ENCODE results near the gene FOXP1. TPM values are rescaled to one million over a fixed set of nuclear protein-coding genes. Genes with fewer than 3 reads are reported as not detected.

Gene FOXP1
- total and polyA plus RNA-seq, 7 experiments from 2014 or later, result 104 to 537 (median 444) TPM

DNA sequence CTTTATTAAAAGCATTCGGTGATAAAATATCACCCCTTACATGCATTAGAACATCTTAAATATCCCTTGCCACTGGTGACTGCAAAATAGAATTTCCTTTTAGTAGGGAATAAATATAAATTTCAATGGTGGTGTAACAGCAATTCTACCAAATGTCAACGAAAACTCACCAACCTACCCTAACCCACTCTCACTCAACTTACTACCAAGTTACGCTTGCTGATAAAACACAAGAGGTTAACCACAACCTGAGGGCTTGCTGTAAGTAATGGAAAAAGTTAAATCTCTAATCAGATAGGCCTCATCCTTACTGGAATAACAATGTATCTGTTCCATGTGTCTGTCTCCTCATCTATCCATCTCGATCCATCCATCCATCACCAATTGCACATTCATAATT is 274.7 kb downstream of the FOXP1 start:
- peaks cover 0 to 46% (median 0%) of the 10 kb centered on the region in 5 donors for H3K27me3 Mint-ChIP-seq
- Histone ChIP-seq H3K4me1 (ENCODE audit: control insufficient read depth in 2 of 2, insufficient read depth in 2 of 2, low read length in 2 of 2) (peaks cover 8 to 57% of the 10 kb centered on the region in 2 donors), H3K9me3 (ENCODE audit: control insufficient read depth in 2 of 3, low read length in 3 of 3) (no peaks in the 10 kb centered on the region), H3K4me3 (ENCODE audit: low read length) (no peak overlapping the region), H3K27ac (ENCODE audit: low read depth, low read length) (peak overlapping the region; percentile 90), H3K36me3 (ENCODE audit: control insufficient read depth in 2 of 3, insufficient read depth in 3 of 3, low read length in 3 of 3) (no peaks in the 10 kb centered on the region), H3K27me3 (ENCODE audit: control insufficient read depth in 2 of 2, insufficient read depth in 2 of 2, low read length in 2 of 2) (no peaks in the 10 kb centered on the region)
- DNase-seq (peak in 2 of 9 donors; percentile 22 to 37), ATAC-seq (no peak)
- H3K4me1 Mint-ChIP-seq, result peaks cover 44 to 84% (median 67%) of the 10 kb centered on the region in 7 donors
- H3K9me3 Mint-ChIP-seq, result no peaks in the 10 kb centered on the region
- ChIA-PET CTCF (interaction anchor here (1.6 kb wide), 1 partner anchor 64 kb away, joined by 6 read pairs; no protein-coding TSS in a partner anchor), POLR2A (interaction anchor here (0.6 to 1.0 kb wide), 3 partner anchors 21 to 180 kb away, joined by 4 read pairs; no protein-coding TSS in a partner anchor)
- intact Hi-C loops (cut with micrococcal nuclease), result loop anchor here (1.0 to 10.0 kb wide), 5 partner anchors 83 to 754 kb away; partner anchors contain the start of gene FOXP1 (in 1 of the 2)
- H3K27ac Mint-ChIP-seq, result peak overlapping the region in 7 of 9 donors; percentile 82 to 98 (median 97)
- H3K4me3 Mint-ChIP-seq, result peak overlapping the region in 9 of 10 donors; percentile 18 to 84 (median 69)
- peaks cover 0 to 19% (median 5%) of the 10 kb centered on the region in 5 donors for H3K36me3 Mint-ChIP-seq

DNA sequence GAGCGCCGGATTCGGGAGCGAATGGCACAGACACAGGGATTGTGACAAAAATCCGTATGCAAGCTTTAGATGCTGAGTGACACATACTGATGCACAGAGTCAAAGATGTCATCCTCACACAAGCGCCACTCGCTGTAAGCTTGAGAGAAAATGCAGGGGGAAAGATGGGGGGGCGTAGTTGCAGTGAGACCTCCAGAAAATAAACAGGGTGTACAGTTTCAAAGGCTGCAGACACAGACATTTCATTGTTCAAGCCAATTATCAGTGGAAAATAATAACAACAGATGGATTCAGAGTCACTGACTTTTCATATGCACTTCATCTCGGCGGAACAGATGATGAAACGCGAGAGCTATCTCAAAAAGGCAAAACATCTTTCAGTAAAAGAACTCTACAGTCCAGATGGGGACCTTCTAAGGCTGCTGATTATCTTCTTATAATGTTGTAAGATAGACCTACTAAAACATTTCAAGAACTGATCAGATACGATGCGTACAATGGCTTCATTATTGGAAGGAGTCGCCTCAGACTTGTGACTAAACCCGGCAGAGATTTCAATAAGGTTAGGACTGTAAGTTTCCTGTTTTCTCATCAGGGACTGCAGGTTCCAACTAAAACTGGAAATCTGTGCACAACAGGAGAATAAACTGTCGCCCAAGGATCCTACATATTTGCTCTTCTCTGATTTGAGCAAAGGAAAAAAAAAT is 275.4 kb downstream of the FOXP1 start:
- Mint-ChIP-seq H3K4me1 (peaks cover 46 to 84% (median 67%) of the 10 kb centered on the region in 7 donors), H3K4me3 (peak overlapping the region; percentile 24 to 84 (median 76)), H3K36me3 (peaks cover 0 to 19% (median 5%) of the 10 kb centered on the region in 5 donors), H3K27me3 (peaks cover 0 to 52% (median 0%) of the 10 kb centered on the region in 5 donors), H3K9me3 (no peaks in the 10 kb centered on the region), H3K27ac (peak overlapping the region in 7 of 9 donors; percentile 82 to 98 (median 97))
- ATAC-seq (no peak), DNase-seq (no peak)
- intact Hi-C loops (cut with micrococcal nuclease), result loop anchor here (2.0 to 10.0 kb wide), 4 partner anchors 84 to 753 kb away; partner anchors contain the start of gene FOXP1 (in 1 of the 2)
- no peaks in the 10 kb centered on the region for H3K9me3 ChIP-seq (ENCODE audit: control insufficient read depth in 2 of 3, low read length in 3 of 3)
- no peaks in the 10 kb centered on the region for H3K36me3 ChIP-seq (ENCODE audit: control insufficient read depth in 2 of 3, insufficient read depth in 3 of 3, low read length in 3 of 3)
- no peaks in the 10 kb centered on the region for H3K27me3 ChIP-seq (ENCODE audit: control insufficient read depth in 2 of 2, insufficient read depth in 2 of 2, low read length in 2 of 2)
- CTCF ChIA-PET, result interaction anchor here (0.7 to 1.6 kb wide), 4 partner anchors 65 to 309 kb away, joined by 3 to 6 read pairs (median 3); no protein-coding TSS in a partner anchor
- no peak overlapping the region for H3K4me3 ChIP-seq (ENCODE audit: low read length)
- POLR2A ChIA-PET, result interaction anchor here (0.6 to 1.0 kb wide), 4 partner anchors 14 to 234 kb away, joined by 3 to 4 read pairs (median 3); no protein-coding TSS in a partner anchor
- H3K4me1 ChIP-seq (ENCODE audit: control insufficient read depth in 2 of 2, insufficient read depth in 2 of 2, low read length in 2 of 2), result peaks cover 8 to 60% of the 10 kb centered on the region in 2 donors
- H3K27ac ChIP-seq (ENCODE audit: low read depth, low read length), result peak overlapping the region; percentile 90

DNA sequence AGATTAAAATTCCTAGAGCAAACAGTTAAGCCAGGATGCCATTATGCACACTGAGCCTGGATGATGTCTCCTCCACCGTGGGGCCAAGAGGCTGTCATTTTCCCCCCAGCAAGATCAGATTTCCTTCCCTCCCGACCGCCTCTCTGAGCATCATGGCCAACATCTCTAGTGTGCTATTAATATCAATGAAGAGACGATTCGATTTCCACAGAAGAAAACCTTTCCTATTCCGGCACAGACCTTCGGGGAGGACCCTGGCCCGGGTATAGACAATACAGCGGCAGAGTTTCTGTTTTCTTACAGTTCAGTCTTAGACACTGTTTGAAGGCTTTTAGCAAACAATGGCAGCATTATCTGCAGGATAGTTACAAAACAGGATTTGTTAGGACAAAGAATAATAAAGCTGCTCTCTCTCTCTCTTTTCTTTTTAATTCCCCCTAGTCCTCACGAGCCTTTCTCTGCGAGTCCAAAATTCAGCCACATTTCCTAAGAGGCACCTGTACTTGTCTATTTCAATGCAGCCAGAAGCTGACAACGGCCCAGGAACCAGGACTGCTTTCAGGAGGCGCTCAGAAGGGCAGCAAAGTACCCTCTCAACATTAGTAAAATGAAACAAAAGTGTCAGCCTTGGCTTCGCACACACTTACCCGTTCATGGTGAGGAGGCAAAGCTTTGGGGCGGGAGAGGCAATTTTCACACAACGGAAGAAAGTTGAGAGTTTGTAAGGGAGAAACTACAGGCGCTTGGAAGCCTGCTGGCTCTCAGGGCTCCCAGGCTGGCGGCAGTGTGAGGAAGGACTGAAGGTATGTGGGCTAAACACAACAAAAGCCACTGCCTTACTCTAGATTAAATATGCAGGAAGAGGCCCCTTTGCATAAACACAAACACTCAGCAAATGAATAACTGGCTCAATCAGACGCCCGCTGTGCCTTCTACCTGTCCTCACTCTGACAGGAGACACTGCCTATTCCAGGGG is 278.0 kb downstream of the FOXP1 start:
- Mint-ChIP-seq H3K27ac (peak overlapping the region in 8 of 9 donors; percentile 68 to 99 (median 98)), H3K4me1 (peaks cover 46 to 90% (median 74%) of the 10 kb centered on the region in 7 donors), H3K4me3 (peak overlapping the region; percentile 84 to 98 (median 95)), H3K36me3 (peaks cover 0 to 12% (median 2%) of the 10 kb centered on the region in 5 donors), H3K27me3 (peaks cover 0 to 67% (median 0%) of the 10 kb centered on the region in 5 donors), H3K9me3 (no peaks in the 10 kb centered on the region)
- no peaks in the 10 kb centered on the region for H3K36me3 ChIP-seq (ENCODE audit: control insufficient read depth in 2 of 3, insufficient read depth in 3 of 3, low read length in 3 of 3)
- peak; percentile 51 for ATAC-seq
- H3K9me3 ChIP-seq (ENCODE audit: control insufficient read depth in 2 of 3, low read length in 3 of 3), result no peaks in the 10 kb centered on the region
- H3K27ac ChIP-seq (ENCODE audit: low read depth, low read length), result peak overlapping the region; percentile 90
- peak in 8 of 9 donors; percentile 23 to 46 (median 30) for DNase-seq
- H3K4me1 ChIP-seq (ENCODE audit: control insufficient read depth in 2 of 2, insufficient read depth in 2 of 2, low read length in 2 of 2), result peaks cover 12 to 63% of the 10 kb centered on the region in 2 donors
- POLR2A ChIA-PET, result interaction anchor here (1.0 to 2.3 kb wide), 5 partner anchors 10 to 183 kb away, joined by 3 to 7 read pairs (median 4); no protein-coding TSS in a partner anchor
- H3K4me3 ChIP-seq (ENCODE audit: low read length), result peak overlapping the region; percentile 73
- no peaks in the 10 kb centered on the region for H3K27me3 ChIP-seq (ENCODE audit: control insufficient read depth in 2 of 2, insufficient read depth in 2 of 2, low read length in 2 of 2)
- CTCF ChIA-PET, result interaction anchor here (0.6 to 1.4 kb wide), 7 partner anchors 76 to 756 kb away, joined by 3 to 6 read pairs (median 4); no protein-coding TSS in a partner anchor
- intact Hi-C loops (cut with micrococcal nuclease), result loop anchor here (1.0 to 10.0 kb wide), 12 partner anchors 12 to 775 kb away; partner anchors contain the start of gene FOXP1 (in 1 of the 2)

DNA sequence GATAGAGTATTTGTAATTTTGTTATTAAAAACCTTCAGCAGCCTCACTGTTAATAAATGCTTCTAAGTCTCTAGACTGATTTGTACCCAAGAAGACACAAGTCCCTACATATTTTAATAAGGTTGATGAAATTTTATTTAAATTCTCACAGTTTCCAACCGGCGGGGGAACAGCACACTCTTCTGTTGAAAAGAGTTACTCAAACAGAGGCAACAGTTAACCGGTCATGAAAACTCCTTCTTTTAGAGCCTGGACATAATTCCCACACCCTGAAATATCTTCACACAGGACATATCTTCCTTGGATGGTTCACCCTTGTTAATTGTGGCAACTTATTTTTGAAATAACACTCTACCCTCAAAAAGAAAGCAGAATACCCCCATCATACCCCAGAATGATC is 278.8 kb downstream of the FOXP1 start:
- ATAC-seq (peak; percentile 52), DNase-seq (peak in 7 of 9 donors; percentile 31 to 62 (median 49))
- ChIA-PET CTCF (interaction anchor here (1.0 to 1.4 kb wide), 4 partner anchors 10 to 191 kb away, joined by 3 to 4 read pairs (median 4); no protein-coding TSS in a partner anchor), POLR2A (interaction anchor here (1.1 to 2.3 kb wide), 4 partner anchors 57 to 190 kb away, joined by 4 to 7 read pairs (median 4); no protein-coding TSS in a partner anchor)
- Histone ChIP-seq H3K27ac (ENCODE audit: low read depth, low read length) (peak overlapping the region; percentile 90), H3K4me3 (ENCODE audit: low read length) (peak overlapping the region; percentile 73), H3K36me3 (ENCODE audit: control insufficient read depth in 2 of 3, insufficient read depth in 3 of 3, low read length in 3 of 3) (no peaks in the 10 kb centered on the region), H3K27me3 (ENCODE audit: control insufficient read depth in 2 of 2, insufficient read depth in 2 of 2, low read length in 2 of 2) (no peaks in the 10 kb centered on the region), H3K4me1 (ENCODE audit: control insufficient read depth in 2 of 2, insufficient read depth in 2 of 2, low read length in 2 of 2) (peaks cover 5 to 62% of the 10 kb centered on the region in 2 donors), H3K9me3 (ENCODE audit: control insufficient read depth in 2 of 3, low read length in 3 of 3) (no peaks in the 10 kb centered on the region)
- Mint-ChIP-seq H3K27me3 (peaks cover 0 to 71% (median 0%) of the 10 kb centered on the region in 5 donors), H3K4me1 (peaks cover 45 to 90% (median 74%) of the 10 kb centered on the region in 7 donors), H3K9me3 (no peaks in the 10 kb centered on the region), H3K4me3 (peak overlapping the region; percentile 84 to 98 (median 95)), H3K36me3 (peaks cover 0 to 13% (median 5%) of the 10 kb centered on the region in 5 donors), H3K27ac (peak overlapping the region in 8 of 9 donors; percentile 54 to 99 (median 98))
- intact Hi-C loops (cut with micrococcal nuclease), result loop anchor here (1.0 to 10.0 kb wide), 21 partner anchors 13 to 774 kb away; partner anchors contain the start of gene FOXP1 (in 1 of the 2)

DNA sequence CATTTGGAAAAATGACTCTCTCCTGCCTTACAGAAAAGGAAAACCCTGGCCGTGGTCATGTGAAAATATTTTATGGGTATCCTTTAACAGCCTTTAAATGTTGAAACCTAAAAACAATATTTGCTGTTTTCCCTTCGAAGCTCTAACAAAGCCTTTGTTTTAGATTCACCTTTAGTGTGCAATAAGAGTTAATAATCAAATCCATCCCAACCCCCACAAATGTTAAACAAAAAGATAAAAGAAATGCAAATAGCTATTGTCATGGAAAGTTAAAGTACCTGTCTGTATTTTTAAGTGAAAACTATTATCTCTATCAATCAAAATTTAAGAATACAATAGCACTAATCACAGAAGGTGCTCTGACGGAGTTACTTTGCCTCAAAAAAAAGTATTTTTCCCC is 279.3 kb downstream of the FOXP1 start:
- H3K9me3 ChIP-seq (ENCODE audit: control insufficient read depth in 2 of 3, low read length in 3 of 3), result no peaks in the 10 kb centered on the region
- intact Hi-C loops (cut with micrococcal nuclease), result loop anchor here (1.0 to 10.0 kb wide), 17 partner anchors 88 to 773 kb away; no protein-coding TSS in a partner anchor
- no peaks in the 10 kb centered on the region for H3K27me3 ChIP-seq (ENCODE audit: control insufficient read depth in 2 of 2, insufficient read depth in 2 of 2, low read length in 2 of 2)
- ChIA-PET POLR2A (interaction anchor here (1.1 to 2.3 kb wide), 3 partner anchors 127 to 191 kb away, joined by 4 to 7 read pairs (median 4); no protein-coding TSS in a partner anchor), CTCF (interaction anchor here (0.5 to 1.2 kb wide), 3 partner anchors 9 to 582 kb away, joined by 3 to 4 read pairs (median 3); no protein-coding TSS in a partner anchor)
- Mint-ChIP-seq H3K4me1 (peaks cover 44 to 90% (median 74%) of the 10 kb centered on the region in 7 donors), H3K27me3 (peaks cover 0 to 67% (median 0%) of the 10 kb centered on the region in 5 donors), H3K4me3 (peak overlapping the region; percentile 41 to 98 (median 95)), H3K27ac (peak overlapping the region in 7 of 9 donors; percentile 95 to 99 (median 98)), H3K36me3 (peaks cover 0 to 16% (median 8%) of the 10 kb centered on the region in 5 donors), H3K9me3 (no peaks in the 10 kb centered on the region)
- H3K4me1 ChIP-seq (ENCODE audit: control insufficient read depth in 2 of 2, insufficient read depth in 2 of 2, low read length in 2 of 2), result peaks cover 4 to 63% of the 10 kb centered on the region in 2 donors
- peak overlapping the region; percentile 73 for H3K4me3 ChIP-seq (ENCODE audit: low read length)
- DNase-seq (no peak), ATAC-seq (no peak)
- H3K27ac ChIP-seq (ENCODE audit: low read depth, low read length), result peak overlapping the region; percentile 90
- no peaks in the 10 kb centered on the region for H3K36me3 ChIP-seq (ENCODE audit: control insufficient read depth in 2 of 3, insufficient read depth in 3 of 3, low read length in 3 of 3)

Measured in naive thymus-derived CD4-positive, alpha-beta T cell (primary cell).